ENCODE results near the gene POLQ.
"Not testable (repeated sequence)": the region's sequence is repeated elsewhere in the genome, so short reads cannot be mapped to it uniquely, and the experiment has no call there.

POLQ gene

GRCh38 chr3:121418182-121418581 lies 127.6 kb downstream of the POLQ start:
- DNase-seq (ENCODE audit: low spot score) = no peak

GRCh38 chr3:121414924-121415323 lies 130.9 kb downstream of the POLQ start:
- DNase-seq (ENCODE audit: low spot score) = no peak

GRCh38 chr3:121411523-121411922 lies 134.3 kb downstream of the POLQ start:
- no peak for DNase-seq (ENCODE audit: low spot score)

GRCh38 chr3:121405631-121406030 lies 140.2 kb downstream of the POLQ start:
- DNase-seq (ENCODE audit: low spot score) = no peak

- DNase-seq (ENCODE audit: low spot score) = no peak
These were observed 146.0 kb downstream of the POLQ start for GRCh38 chr3:121399820-121400219.

GRCh38 chr3:121398051-121398450 lies 147.7 kb downstream of the POLQ start:
- not testable (repeated sequence) for DNase-seq (ENCODE audit: low spot score)

- not testable (repeated sequence) for DNase-seq (ENCODE audit: low spot score)
These were observed 149.8 kb downstream of the POLQ start for GRCh38 chr3:121395967-121396366.

- DNase-seq (ENCODE audit: low spot score) = not testable (repeated sequence)
These were observed 157.5 kb downstream of the POLQ start for GRCh38 chr3:121388308-121388707.

Measured in CD4-positive, alpha-beta T cell treated with Interleukin-15 for 4 hours (primary cell).